GM12874 (cell line): ENCODE measurements around the gene CDC42EP5.

Experiments used
- TF ChIP-seq, protein P1 (sequence below): IDR thresholded peaks from 2 replicates; pipeline ENCODE4 v1.5.1; 2011; ENCODE audit warnings: low read depth, mild to moderate bottlenecking, control low read depth, low read length, moderate library complexity; ENCODE audit not compliant: insufficient read depth

Gene CDC42EP5

DNA sequence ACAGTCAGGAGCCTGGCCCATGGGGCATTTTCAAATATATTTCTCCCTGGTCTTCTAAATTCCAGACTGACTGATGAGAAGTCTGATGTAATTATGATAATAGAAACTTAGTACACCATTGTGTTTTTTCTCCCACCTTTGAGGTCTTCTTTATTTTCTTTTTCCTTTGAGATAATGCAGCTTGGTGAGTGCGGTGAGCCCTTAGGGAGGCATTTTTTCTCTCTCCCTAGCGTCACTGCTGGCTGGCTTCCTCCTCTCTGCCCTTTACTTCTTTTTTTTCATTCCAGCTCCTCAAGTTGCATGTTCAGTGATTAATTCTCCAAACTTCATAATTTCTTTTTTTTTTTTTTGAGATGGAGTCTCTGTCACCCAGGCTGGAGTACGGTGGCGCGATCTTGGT is 12.8 kb upstream of the CDC42EP5 start:
- TF ChIP-seq, protein P1, sequence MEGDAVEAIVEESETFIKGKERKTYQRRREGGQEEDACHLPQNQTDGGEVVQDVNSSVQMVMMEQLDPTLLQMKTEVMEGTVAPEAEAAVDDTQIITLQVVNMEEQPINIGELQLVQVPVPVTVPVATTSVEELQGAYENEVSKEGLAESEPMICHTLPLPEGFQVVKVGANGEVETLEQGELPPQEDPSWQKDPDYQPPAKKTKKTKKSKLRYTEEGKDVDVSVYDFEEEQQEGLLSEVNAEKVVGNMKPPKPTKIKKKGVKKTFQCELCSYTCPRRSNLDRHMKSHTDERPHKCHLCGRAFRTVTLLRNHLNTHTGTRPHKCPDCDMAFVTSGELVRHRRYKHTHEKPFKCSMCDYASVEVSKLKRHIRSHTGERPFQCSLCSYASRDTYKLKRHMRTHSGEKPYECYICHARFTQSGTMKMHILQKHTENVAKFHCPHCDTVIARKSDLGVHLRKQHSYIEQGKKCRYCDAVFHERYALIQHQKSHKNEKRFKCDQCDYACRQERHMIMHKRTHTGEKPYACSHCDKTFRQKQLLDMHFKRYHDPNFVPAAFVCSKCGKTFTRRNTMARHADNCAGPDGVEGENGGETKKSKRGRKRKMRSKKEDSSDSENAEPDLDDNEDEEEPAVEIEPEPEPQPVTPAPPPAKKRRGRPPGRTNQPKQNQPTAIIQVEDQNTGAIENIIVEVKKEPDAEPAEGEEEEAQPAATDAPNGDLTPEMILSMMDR: no peak

DNA sequence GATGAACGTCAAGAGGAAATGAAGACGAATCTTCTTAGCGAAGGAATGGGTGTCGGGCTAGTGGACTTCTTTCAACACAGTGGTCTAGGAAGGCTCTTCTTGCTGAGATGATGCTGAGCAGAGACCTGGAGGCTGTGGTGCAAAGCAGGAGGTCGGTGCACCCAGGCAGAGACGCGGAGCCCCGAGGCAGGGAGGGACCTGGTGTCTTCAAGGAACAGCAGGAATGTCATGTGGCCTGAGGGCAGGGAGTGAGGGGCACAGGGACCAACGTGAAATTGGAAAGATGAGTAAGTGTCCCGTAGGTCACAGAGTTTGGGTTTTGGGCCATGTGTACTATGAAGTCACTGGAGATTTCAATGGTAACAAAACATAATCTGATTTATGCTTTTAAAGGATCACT is 11.4 kb upstream of the CDC42EP5 start:
- TF ChIP-seq, protein P1: no peak

DNA sequence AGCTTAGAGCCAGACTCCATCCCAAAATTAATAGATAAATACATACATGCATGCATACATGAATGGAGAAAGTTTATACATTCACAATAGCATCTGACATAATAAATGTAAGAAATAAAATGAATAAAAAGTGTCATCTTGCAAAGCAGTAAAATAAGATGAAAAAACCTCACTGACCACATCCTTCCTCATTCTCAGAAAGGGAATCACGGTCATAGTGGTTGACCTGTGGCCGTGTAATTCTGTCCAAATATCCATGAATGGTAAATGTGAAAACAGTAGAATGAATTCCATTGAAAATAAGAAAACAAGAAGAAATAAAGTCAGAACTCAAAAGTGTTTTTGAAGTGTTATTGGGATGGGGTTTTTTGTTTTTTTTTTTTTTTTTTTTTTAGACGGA is 9.8 kb upstream of the CDC42EP5 start:
- TF ChIP-seq, protein P1: no peak

DNA sequence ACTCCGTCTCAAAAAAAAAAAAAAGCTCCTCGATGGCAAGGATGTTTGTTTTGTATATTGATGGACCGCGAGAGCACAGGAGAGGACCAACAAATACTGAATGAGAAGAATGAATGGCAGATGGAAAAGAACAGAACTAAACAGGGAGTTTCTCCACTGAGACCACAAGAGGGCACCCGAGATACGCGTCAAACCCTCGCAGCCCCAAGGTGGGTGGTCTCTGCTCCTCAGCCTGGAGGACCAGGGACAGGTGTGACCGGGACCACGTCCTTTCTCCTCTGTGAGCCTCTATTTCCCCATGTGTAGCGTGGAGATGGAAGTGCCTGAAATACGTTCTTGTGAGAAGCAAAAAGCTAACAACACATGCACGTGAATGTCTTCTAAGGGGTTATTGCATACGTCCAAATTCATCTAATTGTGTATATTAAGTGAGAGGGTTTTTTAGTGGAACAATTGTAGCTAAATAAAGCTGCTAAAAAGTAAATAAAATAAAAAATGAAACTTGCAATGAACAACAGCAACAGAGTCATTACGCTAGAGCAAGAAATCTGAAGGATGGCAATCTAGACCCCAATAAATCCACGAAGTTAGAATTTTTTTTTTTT is 8.3 kb upstream of the CDC42EP5 start:
- TF ChIP-seq, protein P1: peak; percentile 82

DNA sequence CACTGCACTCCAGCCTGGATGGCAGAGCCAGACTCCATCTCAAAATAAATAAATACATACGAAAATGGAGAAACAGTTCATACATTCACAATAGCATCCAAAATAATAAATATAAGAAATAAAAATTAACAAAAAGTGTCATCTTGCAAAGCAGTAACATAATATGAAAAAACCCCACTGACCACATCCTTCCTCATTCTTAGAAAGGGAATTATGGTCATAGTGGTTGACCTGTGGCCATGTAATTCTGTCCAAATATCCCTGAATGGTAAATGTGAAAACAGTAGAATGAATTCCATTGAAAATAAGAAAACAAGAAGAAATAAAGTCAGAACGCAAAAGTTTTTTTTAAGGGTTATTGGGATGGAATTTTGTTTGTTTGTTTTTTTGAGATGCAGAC is 7.0 kb upstream of the CDC42EP5 start:
- TF ChIP-seq, protein P1: no peak

DNA sequence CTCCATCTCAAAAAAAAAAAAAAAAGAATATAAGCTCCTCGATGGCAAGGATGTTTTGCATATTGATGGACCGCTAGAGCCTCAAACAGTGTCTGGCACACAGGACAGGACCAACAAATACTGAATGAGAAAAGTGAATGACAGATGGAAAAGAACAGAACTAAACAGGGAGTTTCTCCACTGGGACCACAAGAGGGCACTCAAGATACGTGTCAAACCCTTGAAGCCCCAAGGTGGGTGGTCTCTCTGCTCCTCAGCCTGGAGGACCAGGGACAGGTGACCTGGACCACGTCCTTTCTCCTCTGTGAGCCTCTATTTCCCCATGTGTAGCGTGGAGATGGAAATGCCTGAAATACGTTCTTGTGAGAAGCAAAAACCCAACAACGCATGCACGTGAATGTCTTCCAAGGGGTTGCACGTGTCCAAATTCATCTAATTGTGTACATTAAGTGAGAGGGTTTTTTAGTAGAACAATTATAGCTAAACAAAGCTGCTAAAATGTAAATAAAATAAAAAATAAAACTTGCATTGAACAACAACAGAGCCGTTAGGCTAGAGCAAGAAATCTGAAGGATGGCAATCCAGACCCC is 5.7 kb upstream of the CDC42EP5 start:
- TF ChIP-seq, protein P1: peak; percentile 79

DNA sequence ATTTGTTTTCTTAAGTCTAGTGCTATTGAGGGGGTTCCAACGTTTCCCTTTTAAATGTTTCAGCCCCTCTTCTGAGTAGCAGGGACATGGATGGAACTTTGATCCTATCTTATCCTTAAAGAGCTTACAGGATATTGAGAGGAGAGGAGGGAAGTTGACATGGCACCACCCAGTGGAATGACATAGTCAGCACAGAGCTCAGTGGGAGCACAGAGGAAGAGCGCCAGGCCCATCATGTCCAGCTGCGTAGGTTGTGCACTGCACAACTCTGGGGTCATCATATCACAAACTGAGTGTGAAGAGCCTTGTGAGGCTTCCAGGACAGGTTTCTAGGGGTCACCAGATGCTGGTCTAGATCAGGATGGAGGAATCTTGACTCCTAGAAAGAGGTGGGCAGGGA is 4.6 kb upstream of the CDC42EP5 start:
- TF ChIP-seq, protein P1: no peak

DNA sequence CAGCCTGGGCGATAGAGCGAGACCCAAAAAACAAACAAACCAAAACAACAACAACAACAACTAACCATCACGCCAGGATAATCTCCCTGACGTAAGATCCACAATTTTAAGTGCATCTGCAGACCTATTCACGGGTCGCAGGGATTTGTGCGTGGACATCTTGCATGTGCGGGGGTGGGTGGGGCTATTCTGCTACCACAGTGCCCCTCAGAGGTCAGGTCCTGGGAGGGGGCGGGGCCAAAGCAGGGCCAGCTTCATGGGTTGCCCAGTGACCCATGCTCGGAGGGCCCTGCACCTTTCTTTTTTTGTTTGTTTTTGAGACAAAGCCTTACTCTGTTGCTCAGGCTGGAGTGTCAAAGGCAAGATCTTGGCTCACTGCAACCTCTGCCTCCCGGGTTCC is 2.6 kb upstream of the CDC42EP5 start:
- TF ChIP-seq, protein P1: no peak
